ENCODE results near the gene PRKRIP1.
"Not testable (repeated sequence)": the region's sequence is repeated elsewhere in the genome, so short reads cannot be mapped to it uniquely, and the experiment has no call there.

The PRKRIP1 gene

GRCh38 chr7:102460467-102460866, 64.3 kb downstream of the PRKRIP1 start:
- no peak for DNase-seq

GRCh38 chr7:102463841-102464576, 67.8 kb downstream of the PRKRIP1 start:
- DNase-seq = no peak

- peak; percentile 92 to 93 for DNase-seq
Observed at GRCh38 chr7:102464577-102465280, 68.6 kb downstream of the PRKRIP1 start, which contains the start of the genes ALKBH4 and LRWD1. Gene ALKBH4 (minus strand): TSS chr7:102464863. CDS start chr7:102464836, 27 bp downstream. Gene LRWD1 (plus strand): TSS chr7:102464984. CDS start chr7:102465081, 97 bp downstream.

- no peak for DNase-seq
Observed at GRCh38 chr7:102466097-102466496, 69.9 kb downstream of the PRKRIP1 start.

GRCh38 chr7:102467581-102468477, 71.7 kb downstream of the PRKRIP1 start:
- no peak for DNase-seq

- no peak for DNase-seq
Observed at GRCh38 chr7:102468478-102469350, 72.6 kb downstream of the PRKRIP1 start.

GRCh38 chr7:102469351-102469971, 73.3 kb downstream of the PRKRIP1 start:
- no peak for DNase-seq

- DNase-seq = no peak
Observed at GRCh38 chr7:102469972-102470825, 74.0 kb downstream of the PRKRIP1 start.

- no peak for DNase-seq
Observed at GRCh38 chr7:102471791-102472125, 75.6 kb downstream of the PRKRIP1 start.

GRCh38 chr7:102472126-102473041, 76.2 kb downstream of the PRKRIP1 start:
- no peak for DNase-seq

- DNase-seq = no peak
Observed at GRCh38 chr7:102473271-102473991, 77.3 kb downstream of the PRKRIP1 start.

- DNase-seq = not testable (repeated sequence)
Observed at GRCh38 chr7:102474116-102474515, 78.0 kb downstream of the PRKRIP1 start.

- not testable (repeated sequence) for DNase-seq
Observed at GRCh38 chr7:102474736-102475435, 78.7 kb downstream of the PRKRIP1 start.
